HG02973 (cell line): ENCODE data around the gene FGF8.

ENCODE experiments used
- ATAC-seq: cut with Tn5 transposase; IDR thresholded peaks from one replicate; pipeline ENCODE4 v1.9.1; 2021; ENCODE audit warnings: moderate library complexity; ENCODE audit not compliant: unreplicated experiment

The FGF8 gene

GRCh38 chr10:101770331-101771215 lies 5.3 kb downstream of the FGF8 start:
- no peak for ATAC-seq

GRCh38 chr10:101769541-101770180 lies 6.3 kb downstream of the FGF8 start:
- no peak for ATAC-seq

GRCh38 chr10:101768791-101769170 lies 7.1 kb downstream of the FGF8 start:
- no peak for ATAC-seq

GRCh38 chr10:101767966-101768790 lies 7.7 kb downstream of the FGF8 start:
- ATAC-seq: no peak

GRCh38 chr10:101767600-101767945 lies 8.3 kb downstream of the FGF8 start:
- no peak for ATAC-seq

GRCh38 chr10:101766753-101767599 lies 8.9 kb downstream of the FGF8 start:
- ATAC-seq: no peak

- ATAC-seq: no peak
These were observed 9.6 kb downstream of the FGF8 start for GRCh38 chr10:101766306-101766705.

- ATAC-seq: no peak
These were observed 12.6 kb downstream of the FGF8 start for GRCh38 chr10:101763141-101763846.

- ATAC-seq: no peak
These were observed 13.2 kb downstream of the FGF8 start for GRCh38 chr10:101762736-101763135.

GRCh38 chr10:101761226-101761625 lies 14.7 kb downstream of the FGF8 start:
- ATAC-seq: no peak

GRCh38 chr10:101760510-101760909 lies 15.4 kb downstream of the FGF8 start:
- ATAC-seq: no peak

GRCh38 chr10:101759309-101760247 lies 16.3 kb downstream of the FGF8 start:
- ATAC-seq: no peak

- no peak for ATAC-seq
These were observed 17.1 kb downstream of the FGF8 start for GRCh38 chr10:101758858-101759257.

- no peak for ATAC-seq
These were observed 23.7 kb downstream of the FGF8 start for GRCh38 chr10:101752241-101752640.

GRCh38 chr10:101749047-101750016 lies 26.6 kb downstream of the FGF8 start:
- ATAC-seq: no peak

- no peak for ATAC-seq
These were observed 27.4 kb downstream of the FGF8 start for GRCh38 chr10:101748496-101748895.

GRCh38 chr10:101745074-101745696 lies 30.7 kb downstream of the FGF8 start:
- ATAC-seq: no peak
